T1000 (cell line): ENCODE results near the gene ADAP1.
"Not testable (repeated sequence)": the region's sequence is repeated elsewhere in the genome, so short reads cannot be mapped to it uniquely, and the experiment has no call there.

Source experiments
- DNase-seq: peaks from one replicate; lab custom pipeline; 2025; ENCODE audit warnings: mixed read lengths; lab: John Stamatoyannopoulos, UW

ADAP1 gene

DNA sequence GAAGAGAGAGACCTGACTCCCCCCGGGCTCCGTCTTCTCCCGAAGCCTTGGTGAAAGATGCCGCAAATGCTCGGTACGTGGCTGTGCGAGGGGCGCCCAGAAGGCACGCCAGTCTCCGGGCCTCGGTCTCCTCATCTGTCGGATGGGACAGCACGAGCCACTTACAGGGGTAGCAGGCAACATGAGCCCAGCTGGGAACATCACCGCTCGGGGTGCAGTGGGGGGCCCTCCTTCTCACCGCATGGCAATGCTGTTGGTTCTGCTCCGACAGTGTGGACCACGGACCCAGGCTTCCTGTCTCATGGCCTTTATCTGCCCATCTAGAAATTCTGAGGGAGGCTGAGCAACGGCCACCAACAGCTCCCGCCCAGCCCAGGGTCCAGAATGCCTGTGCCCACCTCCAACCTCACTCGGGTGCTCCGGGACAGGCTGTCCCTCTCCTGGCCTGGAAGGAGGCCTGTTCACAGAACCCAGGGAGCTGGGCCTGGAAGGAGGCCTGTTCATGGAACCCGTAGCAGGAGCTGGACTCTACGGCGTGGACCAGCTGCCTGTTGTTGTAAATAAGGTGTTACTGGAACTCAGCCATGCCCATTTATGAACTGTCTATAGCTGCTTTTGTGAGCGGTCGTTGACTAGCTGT, 15.8 kb downstream of the ADAP1 start:
- no peak for DNase-seq

- no peak for DNase-seq
Measured at GRCh38 chr7:937856-938484, 16.5 kb downstream of the ADAP1 start.

DNA sequence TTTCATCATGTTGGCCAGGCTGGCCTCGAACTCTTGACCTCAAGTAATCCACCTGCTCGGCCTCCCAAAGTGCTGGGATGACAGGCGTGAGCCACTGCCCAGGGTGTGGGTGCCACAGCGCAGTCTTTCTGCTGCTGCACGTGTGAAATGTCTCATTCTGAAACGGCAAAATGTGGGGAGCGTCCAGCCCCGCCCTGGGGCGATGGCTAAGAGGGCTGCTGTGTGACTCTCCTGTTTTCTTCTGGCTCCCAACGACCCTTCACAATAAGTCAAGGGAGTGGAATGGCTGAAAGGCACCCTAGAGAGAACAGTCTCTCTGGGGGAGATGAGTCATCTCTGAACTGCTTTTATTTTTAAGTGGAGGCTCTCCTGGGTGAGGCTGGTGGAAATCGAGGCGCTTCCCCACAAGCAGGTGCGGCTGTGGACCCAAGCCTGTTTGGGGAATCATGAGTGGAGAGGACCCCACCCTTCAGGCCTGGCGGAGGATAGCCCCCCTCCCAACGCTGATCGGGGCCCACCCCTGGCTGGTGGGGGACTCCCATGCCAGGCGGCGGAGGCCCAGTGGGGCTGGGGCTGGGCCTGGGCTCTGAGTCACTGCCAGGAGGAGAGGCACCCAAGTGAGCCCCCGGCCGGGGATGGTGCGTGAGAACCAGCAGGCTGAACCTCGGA, 18.0 kb downstream of the ADAP1 start:
- no peak for DNase-seq

DNA sequence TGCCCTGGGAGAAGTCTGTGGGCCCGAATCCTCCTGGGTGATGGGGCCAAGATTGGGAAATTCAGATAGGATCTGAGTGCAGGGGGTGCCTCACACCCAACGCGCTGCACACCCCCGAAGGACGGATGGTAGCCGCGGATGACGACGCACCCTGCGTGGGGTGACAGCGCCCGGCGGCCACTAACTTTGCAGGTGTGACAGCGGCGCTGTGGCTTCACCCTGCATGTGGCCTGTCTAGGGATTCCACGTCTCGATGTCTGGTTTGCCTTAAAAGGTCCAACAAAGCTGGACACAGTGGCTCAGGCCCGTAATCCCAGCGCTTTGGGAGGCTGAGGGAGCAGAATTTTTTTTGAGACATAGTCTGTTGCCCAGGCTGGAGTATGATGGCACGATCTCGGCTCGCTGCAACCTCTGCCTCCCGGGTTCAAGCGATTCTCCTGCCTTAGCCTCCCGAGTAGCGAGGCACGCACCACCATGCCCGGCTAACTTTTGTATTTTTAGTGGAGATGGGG, 18.6 kb downstream of the ADAP1 start:
- DNase-seq, result no peak

DNA sequence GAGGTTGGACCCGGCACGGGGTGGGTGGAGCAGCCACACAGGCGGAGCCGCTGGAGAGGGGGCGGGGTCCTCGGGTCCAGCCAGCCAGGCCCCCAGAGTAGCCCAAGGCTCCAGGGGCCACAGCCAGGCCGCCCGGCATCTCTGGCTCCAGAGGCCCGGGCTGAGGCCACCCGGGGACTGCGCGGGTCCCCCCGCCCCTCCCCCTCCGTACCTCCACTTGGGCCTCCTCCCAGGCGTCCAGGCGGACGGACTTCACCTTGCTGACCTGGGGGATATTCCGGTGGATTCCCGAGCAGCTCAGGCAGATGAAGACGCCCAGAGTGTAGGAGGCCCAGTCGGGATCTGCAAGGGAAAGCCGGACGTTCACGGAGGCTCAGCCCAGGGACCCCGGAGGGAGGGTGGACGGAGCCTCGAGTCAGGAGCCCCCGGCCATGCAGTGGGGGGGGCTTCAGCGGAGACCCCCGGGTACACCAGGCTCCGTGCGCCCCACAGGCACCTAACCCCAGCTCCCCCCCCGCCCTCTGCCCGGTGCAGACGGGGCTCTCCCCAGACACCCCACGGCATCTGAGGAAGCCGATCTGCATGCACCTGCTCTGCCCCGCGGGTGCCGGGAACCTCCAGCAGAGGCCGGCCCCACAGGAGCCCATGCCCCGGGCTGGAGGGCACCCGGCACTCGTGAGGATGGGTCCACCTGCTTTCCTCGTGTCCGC, 19.2 kb downstream of the ADAP1 start:
- DNase-seq, result no peak

DNA sequence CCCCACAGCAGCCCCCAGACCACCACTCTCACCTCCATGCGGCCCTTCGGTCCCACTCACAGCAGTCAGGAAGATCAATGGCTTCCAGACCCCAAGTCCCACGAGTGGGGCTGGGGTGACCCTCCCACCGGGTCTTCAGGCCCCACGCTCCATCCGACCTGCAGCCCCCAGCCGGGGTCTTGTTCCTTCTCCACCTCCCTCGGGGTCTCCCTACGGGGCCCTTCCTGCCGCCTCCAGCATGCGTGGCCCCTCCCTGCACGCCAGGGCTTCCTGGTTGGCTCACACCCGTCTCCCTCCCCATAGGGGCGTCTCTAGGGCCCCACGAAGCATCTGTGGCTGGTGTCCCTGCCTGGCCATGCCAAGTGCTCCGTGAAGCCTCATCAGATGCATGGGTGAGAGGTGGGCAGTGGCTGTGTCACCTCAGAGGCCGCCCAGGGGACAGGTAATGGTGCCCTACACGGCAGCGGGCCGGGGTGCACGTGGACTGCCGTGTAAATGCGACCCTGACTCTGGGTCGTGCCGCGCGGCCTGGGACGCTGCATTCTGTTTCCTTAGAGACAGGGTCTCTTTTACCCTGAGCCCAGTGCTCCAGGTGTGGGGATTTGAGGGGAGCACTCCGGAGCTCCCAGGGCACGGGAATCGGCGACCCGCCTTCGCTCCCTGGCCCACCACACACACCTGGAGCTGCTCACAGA, 19.9 kb downstream of the ADAP1 start:
- no peak for DNase-seq

- no peak for DNase-seq
Measured at GRCh38 chr7:932651-932975, 21.9 kb downstream of the ADAP1 start.

DNA sequence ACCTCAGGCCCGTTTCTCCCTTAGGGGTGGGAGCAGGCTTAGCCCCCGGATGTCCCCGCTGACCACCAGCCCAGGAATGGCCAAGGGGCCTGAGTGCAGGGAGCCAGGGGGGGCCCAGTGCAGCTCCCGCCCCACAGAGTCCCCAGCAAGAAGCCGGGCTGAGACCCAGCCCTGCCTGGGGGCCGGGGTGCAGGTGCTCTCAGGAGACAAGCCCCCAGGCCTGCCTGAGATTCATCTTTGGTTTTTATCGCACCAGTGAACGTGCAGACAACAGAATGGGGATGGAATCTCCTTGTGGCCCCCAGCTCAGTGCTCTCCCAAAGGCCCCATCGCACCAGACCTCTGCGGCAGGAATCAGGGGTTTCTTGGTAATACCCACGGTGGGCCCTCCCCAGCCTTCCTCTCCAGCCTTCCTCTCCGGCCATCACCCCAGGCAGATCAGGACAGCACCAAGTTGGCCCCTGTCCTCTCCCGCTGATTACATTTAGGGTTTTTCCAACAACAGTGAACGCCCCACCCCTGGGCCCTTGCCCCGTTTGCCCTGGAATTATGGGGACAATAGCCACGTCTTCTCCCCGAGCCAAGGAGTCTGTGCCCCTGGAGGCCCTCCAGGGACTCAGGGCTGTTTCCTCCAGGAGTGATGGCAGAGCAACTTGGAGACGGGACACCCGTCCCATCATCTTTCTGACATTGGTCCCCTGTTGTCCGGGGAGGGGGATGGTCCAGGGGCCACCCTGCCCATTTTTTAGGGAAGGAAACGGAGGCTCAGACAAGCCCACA, 22.4 kb downstream of the ADAP1 start:
- no peak for DNase-seq

DNA sequence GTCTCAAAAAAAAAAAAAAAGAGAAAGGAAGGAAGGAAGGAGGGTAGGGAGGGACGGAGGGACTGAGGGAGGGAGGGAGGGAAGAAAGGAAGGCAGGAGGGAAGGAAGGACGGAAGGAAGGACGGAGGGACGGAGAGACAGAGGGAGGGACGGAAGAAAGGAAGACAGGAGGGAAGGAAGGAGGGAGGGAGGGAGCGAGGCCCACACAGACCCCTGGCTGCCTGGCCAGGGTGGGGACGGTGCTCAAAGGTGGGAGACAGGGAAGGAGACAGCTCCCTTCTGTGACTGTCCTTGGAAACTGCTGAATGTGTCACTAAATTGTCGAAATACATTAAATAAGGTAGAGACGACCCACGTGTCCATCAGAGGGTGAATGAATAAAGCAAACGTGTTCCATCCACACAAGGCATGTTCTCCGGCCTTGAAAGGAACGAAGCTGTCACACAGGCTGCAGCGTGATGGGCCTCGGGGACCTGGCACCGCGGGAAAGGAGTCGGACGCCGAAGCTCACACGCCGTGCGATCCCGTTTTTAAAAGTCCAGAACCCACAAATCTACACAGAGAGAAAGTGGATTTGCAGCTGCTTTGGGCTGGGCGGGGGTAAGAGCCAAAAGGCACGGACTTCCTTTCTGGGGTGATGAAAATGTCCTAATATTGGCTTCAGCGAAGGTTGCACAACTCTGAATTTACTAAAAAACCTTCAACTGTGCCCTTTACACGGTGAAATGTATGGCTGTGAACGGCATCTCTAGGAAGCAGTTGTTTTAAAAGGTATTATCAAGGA, 23.3 kb downstream of the ADAP1 start:
- DNase-seq, result no peak

- no peak for DNase-seq
Measured at GRCh38 chr7:929311-929711, 25.2 kb downstream of the ADAP1 start.

- DNase-seq, result no peak
Measured at GRCh38 chr7:927031-927671, 27.3 kb downstream of the ADAP1 start.

DNA sequence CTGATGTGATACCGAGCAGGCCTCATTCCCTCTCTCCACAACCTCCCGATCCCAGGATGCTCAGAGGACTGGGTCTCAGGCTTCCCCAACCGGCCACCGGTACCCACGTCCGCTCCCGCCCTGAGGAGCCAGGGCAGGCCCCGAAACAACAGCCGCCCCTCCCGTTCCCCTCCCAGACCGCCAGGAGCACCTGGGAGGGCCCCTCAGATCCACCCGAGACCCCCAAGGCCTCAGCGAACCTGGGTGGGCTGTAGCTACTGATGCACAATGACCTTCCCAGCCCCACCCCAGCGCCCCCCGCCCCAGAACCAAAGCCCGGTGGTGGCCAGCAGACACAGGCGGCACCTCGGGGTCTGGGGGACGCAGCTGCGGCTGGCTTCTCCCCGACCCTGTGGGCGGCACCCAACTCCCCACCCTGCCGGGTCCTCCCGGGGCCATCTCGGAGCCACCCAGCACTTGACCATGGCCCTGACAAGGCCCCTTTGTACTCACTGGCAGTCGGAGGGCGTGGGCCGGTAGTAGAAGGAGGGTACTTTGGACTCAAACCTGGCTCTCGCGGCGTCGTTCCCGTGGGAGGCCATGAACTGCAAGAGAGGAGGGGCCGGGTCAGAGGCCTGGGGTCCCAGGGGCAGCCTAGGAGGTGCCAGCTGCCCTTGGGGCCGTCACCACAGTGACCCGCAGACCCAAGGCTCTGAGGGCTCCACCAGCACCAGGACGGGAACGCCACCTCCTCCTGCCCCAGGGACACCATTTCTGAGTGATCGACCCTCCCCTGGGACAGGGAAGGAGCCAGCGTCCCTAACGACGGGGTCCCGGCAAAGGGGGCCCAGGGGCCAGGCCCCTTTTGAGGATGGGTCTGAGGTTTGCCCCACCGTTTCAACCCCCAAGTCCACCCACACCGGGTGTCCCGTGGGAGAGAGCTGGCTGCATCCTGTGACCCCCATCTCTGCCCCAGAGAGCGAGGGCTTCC, 28.1 kb downstream of the ADAP1 start:
- DNase-seq, result no peak

DNA sequence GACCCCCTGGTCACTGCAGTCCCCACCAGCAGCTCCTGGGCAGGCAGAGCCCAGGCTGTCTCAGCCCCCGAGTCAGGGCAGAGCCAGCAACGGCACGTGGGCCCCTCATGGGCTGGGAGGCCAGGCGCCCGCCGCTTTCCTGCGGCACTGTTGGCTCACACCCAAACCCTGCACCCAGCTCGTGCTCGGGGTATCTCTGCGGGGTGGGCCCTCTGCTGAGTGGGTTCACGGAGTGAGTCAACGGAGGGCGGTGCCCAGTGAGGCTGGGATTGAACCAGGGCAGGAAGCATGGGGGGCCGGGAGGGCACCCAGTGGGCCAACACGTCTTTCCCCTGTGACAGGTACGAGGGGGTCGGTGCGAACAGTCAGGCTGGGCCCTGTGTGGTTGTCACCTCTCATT, 28.9 kb downstream of the ADAP1 start:
- no peak for DNase-seq

DNA sequence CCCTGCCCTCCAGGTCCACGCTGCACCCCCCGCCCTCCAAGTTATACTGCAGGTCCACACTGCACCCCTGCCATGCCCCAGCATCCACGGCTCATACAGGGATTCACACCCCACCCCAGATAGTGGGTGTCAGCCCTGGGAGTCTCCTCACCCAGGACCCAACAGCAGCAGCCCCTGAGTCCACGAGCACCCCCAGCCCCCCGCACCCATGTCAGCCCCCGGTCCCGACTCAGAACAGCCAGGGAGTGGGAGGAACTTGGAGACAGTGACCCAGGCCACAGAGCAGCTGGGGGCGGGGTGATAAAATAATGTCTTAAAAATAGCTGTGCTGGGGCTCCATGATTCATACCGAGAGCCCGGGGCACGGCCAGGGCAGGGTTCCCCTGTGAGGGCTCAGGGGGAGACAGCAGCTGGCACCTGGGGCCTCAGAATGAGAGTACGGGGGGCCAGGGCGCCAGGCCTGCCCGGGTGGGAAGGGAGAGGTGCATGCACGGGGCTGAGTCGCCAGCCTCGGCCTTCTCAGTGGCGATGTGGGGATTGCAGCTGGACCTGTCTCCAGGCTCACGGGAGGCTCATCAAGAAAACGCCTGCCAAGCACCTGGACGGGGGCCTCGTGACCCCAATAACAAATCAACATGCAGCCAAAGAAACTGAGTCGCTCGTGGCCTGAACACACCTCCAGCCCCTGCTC, 29.8 kb downstream of the ADAP1 start:
- DNase-seq, result no peak

DNA sequence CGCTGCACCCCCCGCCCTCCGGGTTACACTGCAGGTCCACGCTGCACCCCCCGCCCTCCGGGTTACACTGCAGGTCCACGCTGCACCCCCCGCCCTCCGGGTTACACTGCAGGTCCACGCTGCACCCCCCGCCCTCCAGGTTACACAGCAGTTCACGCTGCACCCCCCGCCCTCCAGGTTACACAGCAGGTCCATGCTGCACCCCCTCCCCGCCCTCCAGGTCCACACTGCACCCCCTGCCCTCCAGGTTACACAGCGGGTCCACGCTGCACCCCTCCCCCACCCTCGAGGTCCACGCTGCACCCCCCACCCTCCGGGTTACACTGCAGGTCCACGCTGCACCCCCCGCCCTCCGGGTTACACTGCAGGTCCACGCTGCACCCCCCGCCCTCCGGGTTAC, 30.4 kb downstream of the ADAP1 start:
- DNase-seq, result not testable (repeated sequence)

GRCh38 chr7:923108-924041, 31.1 kb downstream of the ADAP1 start:
- no peak for DNase-seq
